KMS-11 (cell line): ENCODE measurements around the gene RNF166.

ENCODE experiments used
- H2AFZ ChIP-seq: fragments of 200-600 bp; sonication (generic); 2 replicates; pipeline ENCODE4 v1.6.1; 2016; ENCODE audit warnings: antibody characterized with exemption, mixed run types, low read depth
- H3K27ac ChIP-seq: fragments of 200-600 bp; sonication (generic); 2 replicates; pipeline ENCODE4 v1.6.1; 2016; ENCODE audit warnings: mild to moderate bottlenecking, mixed run types
- H3K27me3 ChIP-seq: fragments of 200-600 bp; sonication (generic); 2 replicates; pipeline ENCODE4 v1.6.1; 2017; ENCODE audit warnings: mild to moderate bottlenecking, low read depth, mixed run types, moderate library complexity; ENCODE audit not compliant: insufficient read depth
- H3K36me3 ChIP-seq: fragments of 200-600 bp; sonication (generic); 2 replicates; pipeline ENCODE4 v1.6.1; 2017; ENCODE audit warnings: mild to moderate bottlenecking, mixed run types; ENCODE audit not compliant: insufficient read depth
- H3K4me1 ChIP-seq: fragments of 200-600 bp; sonication (generic); 2 replicates; pipeline ENCODE4 v1.6.1; 2016; ENCODE audit warnings: mild to moderate bottlenecking, low read depth, mixed run types; ENCODE audit not compliant: poor library complexity, severe bottlenecking
- H3K4me2 ChIP-seq: fragments of 200-600 bp; sonication (generic); 2 replicates; pipeline ENCODE4 v1.7.0; 2016; ENCODE audit warnings: mild to moderate bottlenecking, mixed run types
- H3K4me3 ChIP-seq: fragments of 200-600 bp; sonication (generic); IDR thresholded peaks from 2 replicates; pipeline ENCODE4 v1.6.1; 2017; ENCODE audit warnings: low read depth, low read length, mixed read lengths; ENCODE audit not compliant: insufficient read depth
- H3K79me2 ChIP-seq: fragments of 200-600 bp; sonication (generic); 2 replicates; pipeline ENCODE4 v1.6.1; 2016; ENCODE audit warnings: low read depth, mixed run types; ENCODE audit not compliant: insufficient read depth
- H3K9ac ChIP-seq: fragments of 200-600 bp; sonication (generic); 2 replicates; pipeline ENCODE4 v1.6.1; 2016; ENCODE audit warnings: mild to moderate bottlenecking, mixed run types
- H4K20me1 ChIP-seq: fragments of 200-600 bp; sonication (generic); 2 replicates; pipeline ENCODE4 v1.6.1; 2016; ENCODE audit warnings: mild to moderate bottlenecking, mixed run types; ENCODE audit not compliant: insufficient read depth
- CTCF ChIP-seq: fragments of 200-600 bp; sonication (generic); conservative IDR thresholded peaks from 2 replicates; pipeline ENCODE4 v1.6.1; 2017; ENCODE audit warnings: low read depth, mild to moderate bottlenecking, antibody characterized with exemption, low read length, moderate library complexity, mixed read lengths

The RNF166 gene

GRCh38 chr16:88711750-88712340 is 5.6 kb upstream of the RNF166 start:
- H3K4me2 ChIP-seq, result no peak overlapping the region
- no peak overlapping the region for H3K4me3 ChIP-seq
- H2AFZ ChIP-seq, result no peak overlapping the region
- no peak overlapping the region for H3K9ac ChIP-seq
- H3K4me1 ChIP-seq, result peaks cover 19% of the 10 kb centered on the region
- no peak for TF ChIP-seq CTCF
- H3K36me3 ChIP-seq, result peaks cover 4% of the 10 kb centered on the region; the same call in 1 of the 2 replicates
- H4K20me1 ChIP-seq, result no peaks in the 10 kb centered on the region
- peaks cover 27% of the 10 kb centered on the region; the same call in 1 of the 2 replicates for H3K79me2 ChIP-seq
- no peak overlapping the region for H3K27ac ChIP-seq
- no peaks in the 10 kb centered on the region for H3K27me3 ChIP-seq

GRCh38 chr16:88710556-88710955 is 4.3 kb upstream of the RNF166 start:
- H3K9ac ChIP-seq, result no peak overlapping the region

GRCh38 chr16:88706965-88707826 is 988 bp upstream of the RNF166 start:
- Histone ChIP-seq H2AFZ (no peak overlapping the region), H3K27me3 (no peaks in the 10 kb centered on the region), H4K20me1 (no peaks in the 10 kb centered on the region), H3K36me3 (no peaks in the 10 kb centered on the region), H3K4me3 (peak overlapping the region; percentile 61), H3K27ac (peak overlapping the region; percentile 42; the same call in 1 of the 2 replicates), H3K9ac (peak overlapping the region; percentile 57; the same call in 1 of the 2 replicates), H3K4me2 (peak overlapping the region; percentile 70), H3K4me1 (peaks cover 31% of the 10 kb centered on the region), H3K79me2 (peaks cover 42% of the 10 kb centered on the region; the same call in 1 of the 2 replicates)
- TF ChIP-seq CTCF, result no peak

More at GRCh38 chr16:88710556-88710955, 4.3 kb upstream of the RNF166 start:
- no peak for TF ChIP-seq CTCF
- Histone ChIP-seq H3K4me3 (no peak overlapping the region), H2AFZ (no peak overlapping the region), H3K27ac (no peak overlapping the region), H3K27me3 (no peaks in the 10 kb centered on the region), H3K36me3 (no peaks in the 10 kb centered on the region), H3K79me2 (peaks cover 29% of the 10 kb centered on the region; the same call in 1 of the 2 replicates), H4K20me1 (no peaks in the 10 kb centered on the region), H3K4me2 (no peak overlapping the region), H3K4me1 (peaks cover 20% of the 10 kb centered on the region)

GRCh38 chr16:88705801-88706228 is 393 bp downstream of the RNF166 start:
- Histone ChIP-seq H3K27ac (no peak overlapping the region; the same call in 1 of the 2 replicates), H4K20me1 (no peaks in the 10 kb centered on the region), H3K4me1 (peaks cover 40% of the 10 kb centered on the region), H3K4me3 (no peak overlapping the region), H3K27me3 (no peaks in the 10 kb centered on the region), H2AFZ (peak overlapping the region; percentile 54), H3K9ac (peak overlapping the region; percentile 57; the same call in 1 of the 2 replicates), H3K36me3 (no peaks in the 10 kb centered on the region), H3K79me2 (peaks cover 42% of the 10 kb centered on the region; the same call in 1 of the 2 replicates), H3K4me2 (peak overlapping the region; percentile 97)
- no peak for TF ChIP-seq CTCF
